Tibial nerve (tissue), 4 donors: ENCODE measurements around the gene CCL8.
A peak's percentile ranks its signal among the peaks of the same experiment; 100 is the strongest.
"Not testable (repeated sequence)": the region's sequence is repeated elsewhere in the genome, so short reads cannot be mapped to it uniquely, and the experiment has no call there.

Experiments used
- EP300 ChIP-seq, 2 donors: sonication (generic); formaldehyde crosslinking; IDR thresholded peaks; one replicate each; pipeline ENCODE4 v1.6.1; 2017; ENCODE audit warnings: antibody characterized with exemption in 2 of 2, mild to moderate bottlenecking in 1 of 2
- POLR2A ChIP-seq, 2 donors: fragments of 450-650 bp; IDR thresholded peaks; one replicate each; pipeline ENCODE4 v1.6.1; 2017; ENCODE audit warnings: antibody characterized with exemption in 2 of 2, mild to moderate bottlenecking in 2 of 2, moderate library complexity in 2 of 2
- TF ChIP-seq, protein P1 (sequence below), 5 experiments: fragments of 200-600 bp in 3 of 5; fragments of 450-650 bp in 2 of 5; sonication (generic) in 3 of 5; IDR thresholded peaks; one replicate each; pipeline ENCODE4 v1.5.1; 2016 to 2019; ENCODE audit warnings: antibody characterized with exemption in 5 of 5, mild to moderate bottlenecking in 3 of 5, moderate library complexity in 2 of 5

GRCh38 chr17:34327580-34327979 is 8.3 kb downstream of the CCL8 start:
- TF ChIP-seq, protein P1, sequence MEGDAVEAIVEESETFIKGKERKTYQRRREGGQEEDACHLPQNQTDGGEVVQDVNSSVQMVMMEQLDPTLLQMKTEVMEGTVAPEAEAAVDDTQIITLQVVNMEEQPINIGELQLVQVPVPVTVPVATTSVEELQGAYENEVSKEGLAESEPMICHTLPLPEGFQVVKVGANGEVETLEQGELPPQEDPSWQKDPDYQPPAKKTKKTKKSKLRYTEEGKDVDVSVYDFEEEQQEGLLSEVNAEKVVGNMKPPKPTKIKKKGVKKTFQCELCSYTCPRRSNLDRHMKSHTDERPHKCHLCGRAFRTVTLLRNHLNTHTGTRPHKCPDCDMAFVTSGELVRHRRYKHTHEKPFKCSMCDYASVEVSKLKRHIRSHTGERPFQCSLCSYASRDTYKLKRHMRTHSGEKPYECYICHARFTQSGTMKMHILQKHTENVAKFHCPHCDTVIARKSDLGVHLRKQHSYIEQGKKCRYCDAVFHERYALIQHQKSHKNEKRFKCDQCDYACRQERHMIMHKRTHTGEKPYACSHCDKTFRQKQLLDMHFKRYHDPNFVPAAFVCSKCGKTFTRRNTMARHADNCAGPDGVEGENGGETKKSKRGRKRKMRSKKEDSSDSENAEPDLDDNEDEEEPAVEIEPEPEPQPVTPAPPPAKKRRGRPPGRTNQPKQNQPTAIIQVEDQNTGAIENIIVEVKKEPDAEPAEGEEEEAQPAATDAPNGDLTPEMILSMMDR (IDR thresholded peaks at IDR 0.05), result not testable (repeated sequence)
- not testable (repeated sequence) for TF ChIP-seq POLR2A (IDR thresholded peaks at IDR 0.05)
- TF ChIP-seq EP300 (IDR thresholded peaks at IDR 0.05), result peak in 1 of 2 donors; percentile 77
